ENCODE measurements around the gene GDNF. TPM values are rescaled to one million over a fixed set of nuclear protein-coding genes. Genes with fewer than 3 reads are reported as not detected.
A peak's percentile ranks its signal among the peaks of the same experiment; 100 is the strongest.

GDNF gene
- total RNA-seq, 1 experiment from 2014 or later: 14.7 TPM

DNA sequence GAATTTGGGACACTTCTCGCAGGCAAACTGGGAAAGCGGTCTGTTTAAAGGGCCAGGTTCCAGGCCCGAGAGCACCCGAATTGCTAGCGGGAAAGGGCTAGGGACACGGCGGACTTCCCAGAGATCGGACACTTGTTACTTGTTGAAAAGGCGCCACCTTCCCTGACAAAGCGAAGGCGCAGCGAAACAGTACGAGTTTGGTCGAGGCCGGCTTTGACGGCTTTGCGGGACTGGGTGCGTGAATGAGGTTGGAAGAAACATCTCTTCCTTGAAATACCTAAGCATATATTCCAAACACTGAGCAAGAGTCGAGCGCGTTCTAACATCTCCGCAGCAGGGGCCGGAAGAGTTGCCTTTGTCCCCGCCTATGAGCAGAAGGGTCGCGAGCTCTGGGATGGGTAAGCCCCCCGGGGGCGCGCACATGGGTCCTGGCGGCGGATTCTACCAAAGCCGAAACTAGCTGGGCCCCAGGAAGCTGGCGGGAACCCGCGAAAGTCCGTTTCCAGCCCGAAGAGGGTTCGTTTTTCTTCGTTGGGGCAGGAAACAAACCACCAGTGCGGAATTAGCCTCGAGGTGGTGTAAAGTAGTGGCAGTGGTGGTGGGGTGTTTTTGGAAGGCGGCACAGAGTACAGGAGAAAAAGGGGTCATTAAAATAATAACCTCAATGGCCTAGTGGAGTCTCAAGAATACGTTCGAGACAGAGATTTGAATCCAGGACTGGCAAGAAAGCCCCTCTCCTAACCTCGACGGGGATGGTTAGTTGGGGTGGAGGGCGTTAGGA lies 1.5 kb downstream of the GDNF start:
- Histone ChIP-seq H3K9me3 (ENCODE audit: low read depth, low read length, poor library complexity, severe bottlenecking) (no peaks in the 10 kb centered on the region), H3K4me3 (ENCODE audit: low read depth, low read length, poor library complexity, severe bottlenecking) (peak overlapping the region; percentile 59), H3K27ac (ENCODE audit: low read depth, low read length, poor library complexity, severe bottlenecking) (peak overlapping the region; percentile 84), H3K27me3 (replicated peaks; ENCODE audit: insufficient read depth, low read depth, low read length, poor library complexity) (no peaks in the 10 kb centered on the region), H3K4me1 (ENCODE audit: insufficient read depth, low read length, poor library complexity, severe bottlenecking) (peaks cover 40% of the 10 kb centered on the region), H3K36me3 (ENCODE audit: insufficient read depth, low read length, poor library complexity, severe bottlenecking) (no peaks in the 10 kb centered on the region)
- TF ChIP-seq EZH2 (IDR thresholded peaks at IDR 0.05; ENCODE audit: borderline replicate concordance, low read depth, low read length, poor library complexity, severe bottlenecking): no peak
- TF ChIP-seq, protein P1, sequence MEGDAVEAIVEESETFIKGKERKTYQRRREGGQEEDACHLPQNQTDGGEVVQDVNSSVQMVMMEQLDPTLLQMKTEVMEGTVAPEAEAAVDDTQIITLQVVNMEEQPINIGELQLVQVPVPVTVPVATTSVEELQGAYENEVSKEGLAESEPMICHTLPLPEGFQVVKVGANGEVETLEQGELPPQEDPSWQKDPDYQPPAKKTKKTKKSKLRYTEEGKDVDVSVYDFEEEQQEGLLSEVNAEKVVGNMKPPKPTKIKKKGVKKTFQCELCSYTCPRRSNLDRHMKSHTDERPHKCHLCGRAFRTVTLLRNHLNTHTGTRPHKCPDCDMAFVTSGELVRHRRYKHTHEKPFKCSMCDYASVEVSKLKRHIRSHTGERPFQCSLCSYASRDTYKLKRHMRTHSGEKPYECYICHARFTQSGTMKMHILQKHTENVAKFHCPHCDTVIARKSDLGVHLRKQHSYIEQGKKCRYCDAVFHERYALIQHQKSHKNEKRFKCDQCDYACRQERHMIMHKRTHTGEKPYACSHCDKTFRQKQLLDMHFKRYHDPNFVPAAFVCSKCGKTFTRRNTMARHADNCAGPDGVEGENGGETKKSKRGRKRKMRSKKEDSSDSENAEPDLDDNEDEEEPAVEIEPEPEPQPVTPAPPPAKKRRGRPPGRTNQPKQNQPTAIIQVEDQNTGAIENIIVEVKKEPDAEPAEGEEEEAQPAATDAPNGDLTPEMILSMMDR (conservative IDR thresholded peaks at IDR 0.05; ENCODE audit: low read depth, low read length): peak; percentile 39; the same call in 1 of the 2 replicates
- CTCF ChIA-PET: interaction anchor here (0.6 kb wide), 1 partner anchor 677 kb away, joined by 14 read pairs; no protein-coding TSS in a partner anchor
- no TSS peak for BruUV-seq (replicated peaks)
- peak; percentile 75 for DNase-seq (ENCODE audit: low spot score)
- intact Hi-C loops (cut with micrococcal nuclease; ENCODE audit: unreplicated experiment): loop anchor here (5.0 kb wide), 2 partner anchors 261 to 426 kb away; no protein-coding TSS in a partner anchor
- POLR2A ChIA-PET (ENCODE audit: low non-redundant PET): no interaction called here

DNA sequence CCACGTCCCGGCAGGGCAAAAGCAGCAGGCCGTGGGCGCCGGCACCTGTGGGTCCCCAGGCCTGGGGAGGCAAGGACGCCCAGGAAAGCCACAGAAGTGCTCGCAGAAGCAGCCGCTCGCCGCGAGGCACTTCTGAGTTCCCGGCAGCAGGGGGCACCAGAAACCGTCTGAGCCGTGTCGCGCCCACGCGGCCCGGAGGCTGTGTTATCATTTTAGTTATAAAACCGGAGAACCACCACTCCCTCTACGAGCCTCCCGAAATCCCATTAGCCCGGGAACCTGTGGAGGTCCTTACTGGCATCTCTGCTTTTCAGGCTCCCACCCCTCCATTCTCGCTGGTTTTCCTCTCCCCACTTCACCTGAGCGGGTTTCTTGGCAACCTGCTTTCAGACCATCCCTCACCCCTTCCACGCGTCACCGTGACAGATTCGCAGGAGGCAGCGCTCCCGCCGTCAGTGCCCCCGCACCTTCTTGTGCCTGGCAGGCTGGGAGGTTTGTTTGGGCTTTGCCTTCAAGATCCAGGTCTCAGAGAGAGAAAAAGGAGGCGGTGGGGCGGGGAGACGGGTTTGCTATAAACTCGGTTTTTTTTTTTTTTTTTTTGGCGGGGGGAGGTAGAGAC lies 2.3 kb downstream of the GDNF start:
- Histone ChIP-seq H3K36me3 (ENCODE audit: insufficient read depth, low read length, poor library complexity, severe bottlenecking) (no peaks in the 10 kb centered on the region), H3K27ac (ENCODE audit: low read depth, low read length, poor library complexity, severe bottlenecking) (peak overlapping the region; percentile 84), H3K4me3 (ENCODE audit: low read depth, low read length, poor library complexity, severe bottlenecking) (peak overlapping the region; percentile 59), H3K27me3 (replicated peaks; ENCODE audit: insufficient read depth, low read depth, low read length, poor library complexity) (no peaks in the 10 kb centered on the region), H3K9me3 (ENCODE audit: low read depth, low read length, poor library complexity, severe bottlenecking) (no peaks in the 10 kb centered on the region), H3K4me1 (ENCODE audit: insufficient read depth, low read length, poor library complexity, severe bottlenecking) (peaks cover 46% of the 10 kb centered on the region)
- TF ChIP-seq, protein P1 (conservative IDR thresholded peaks at IDR 0.05; ENCODE audit: low read depth, low read length): peak; percentile 88
- no peak for TF ChIP-seq EZH2 (IDR thresholded peaks at IDR 0.05; ENCODE audit: borderline replicate concordance, low read depth, low read length, poor library complexity, severe bottlenecking)
- peak; percentile 93 for DNase-seq (ENCODE audit: low spot score)
- intact Hi-C loops (cut with micrococcal nuclease; ENCODE audit: unreplicated experiment): loop anchor here (1.0 to 5.0 kb wide), 4 partner anchors 115 to 425 kb away; no protein-coding TSS in a partner anchor
- ChIA-PET CTCF (interaction anchor here (1.0 to 1.4 kb wide), 2 partner anchors 343 to 355 kb away, joined by 4 to 7 read pairs; no protein-coding TSS in a partner anchor), POLR2A (ENCODE audit: low non-redundant PET) (no interaction called here)
- BruUV-seq (replicated peaks): no TSS peak

DNA sequence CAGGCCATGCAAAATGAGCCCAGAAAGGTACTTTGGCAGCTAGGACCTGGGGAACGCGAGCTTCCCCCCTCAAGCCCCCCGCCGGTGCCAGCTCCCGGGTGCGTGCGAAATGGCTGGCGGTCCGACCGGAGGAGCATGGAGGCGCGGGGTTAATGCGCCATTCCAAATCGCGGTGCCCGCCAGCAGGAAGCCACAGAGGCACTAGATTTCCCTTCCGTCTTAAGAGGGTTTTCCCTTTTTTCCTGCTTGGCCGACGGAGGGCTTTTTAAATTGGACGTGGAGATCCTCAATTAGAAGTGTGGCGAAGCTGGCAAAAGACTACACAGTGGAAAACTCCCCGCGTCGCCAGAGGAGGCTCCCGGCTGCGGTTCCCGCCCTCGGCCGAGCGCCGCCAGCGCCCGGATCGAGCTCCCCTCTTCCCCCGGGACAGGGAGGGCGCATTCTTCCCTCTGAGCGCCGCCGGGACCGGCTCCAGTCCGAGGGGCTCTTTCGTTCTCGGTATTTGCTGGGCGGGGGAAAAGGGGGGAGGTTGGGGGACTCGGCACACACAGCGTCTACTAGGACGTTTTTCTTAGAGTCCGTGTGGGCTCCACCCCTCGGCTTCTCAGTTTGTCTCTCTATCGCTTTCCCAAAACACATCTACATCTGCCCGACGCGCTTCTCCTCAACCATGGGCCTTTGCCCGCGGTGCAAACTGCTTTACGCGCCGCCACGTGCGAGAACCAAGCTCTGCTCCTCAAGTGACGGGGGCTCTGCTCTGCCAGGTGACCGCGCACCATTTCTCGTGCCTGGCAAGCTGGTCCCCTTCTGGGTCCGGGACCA lies 3.0 kb downstream of the GDNF start:
- peak overlapping the region; percentile 84 for H3K27ac ChIP-seq (ENCODE audit: low read depth, low read length, poor library complexity, severe bottlenecking)

More for the DNA sequence above, 3.0 kb downstream of the GDNF start:
- ChIA-PET POLR2A (ENCODE audit: low non-redundant PET) (interaction anchor here (0.6 kb wide), 1 partner anchor 300 kb away, joined by 3 read pairs; no protein-coding TSS in a partner anchor), CTCF (interaction anchor here (0.5 to 1.4 kb wide), 4 partner anchors 305 to 424 kb away, joined by 3 to 7 read pairs (median 4); no protein-coding TSS in a partner anchor)
- peak overlapping the region; percentile 59 for H3K4me3 ChIP-seq (ENCODE audit: low read depth, low read length, poor library complexity, severe bottlenecking)
- H3K9me3 ChIP-seq (ENCODE audit: low read depth, low read length, poor library complexity, severe bottlenecking): no peaks in the 10 kb centered on the region
- no TSS peak for BruUV-seq (replicated peaks)
- no peak for TF ChIP-seq EZH2 (IDR thresholded peaks at IDR 0.05; ENCODE audit: borderline replicate concordance, low read depth, low read length, poor library complexity, severe bottlenecking)
- TF ChIP-seq, protein P1 (conservative IDR thresholded peaks at IDR 0.05; ENCODE audit: low read depth, low read length): no peak
- intact Hi-C loops (cut with micrococcal nuclease; ENCODE audit: unreplicated experiment): loop anchor here (1.0 to 5.0 kb wide), 4 partner anchors 114 to 425 kb away; no protein-coding TSS in a partner anchor
- peaks cover 46% of the 10 kb centered on the region for H3K4me1 ChIP-seq (ENCODE audit: insufficient read depth, low read length, poor library complexity, severe bottlenecking)
- no peaks in the 10 kb centered on the region for H3K36me3 ChIP-seq (ENCODE audit: insufficient read depth, low read length, poor library complexity, severe bottlenecking)
- DNase-seq (ENCODE audit: low spot score): peak; percentile 85
- no peaks in the 10 kb centered on the region for H3K27me3 ChIP-seq (replicated peaks; ENCODE audit: insufficient read depth, low read depth, low read length, poor library complexity)

Measured in A673 (cell line).